Epithelial cell of esophagus (primary cell): ENCODE data around the gene CTSL.
"Not testable (repeated sequence)": the region's sequence is repeated elsewhere in the genome, so short reads cannot be mapped to it uniquely, and the experiment has no call there.

Source experiments
- DNase-seq: peaks from one replicate; pipeline ENCODE4 v3.0.0; 2010; ENCODE audit warnings: low read depth
- H3K4me3 ChIP-seq: 2 replicates; pipeline ENCODE4 v1.5.1; 2011; ENCODE audit warnings: mild to moderate bottlenecking, low read length, control low read depth
- TF ChIP-seq, protein P1 (sequence below): IDR thresholded peaks from 2 replicates; pipeline ENCODE4 v1.5.1; 2011; ENCODE audit warnings: low read depth, mild to moderate bottlenecking, low read length, control low read depth, inconsistent platforms; ENCODE audit not compliant: insufficient read depth; ENCODE audit errors: missing control alignments

Gene CTSL

DNA sequence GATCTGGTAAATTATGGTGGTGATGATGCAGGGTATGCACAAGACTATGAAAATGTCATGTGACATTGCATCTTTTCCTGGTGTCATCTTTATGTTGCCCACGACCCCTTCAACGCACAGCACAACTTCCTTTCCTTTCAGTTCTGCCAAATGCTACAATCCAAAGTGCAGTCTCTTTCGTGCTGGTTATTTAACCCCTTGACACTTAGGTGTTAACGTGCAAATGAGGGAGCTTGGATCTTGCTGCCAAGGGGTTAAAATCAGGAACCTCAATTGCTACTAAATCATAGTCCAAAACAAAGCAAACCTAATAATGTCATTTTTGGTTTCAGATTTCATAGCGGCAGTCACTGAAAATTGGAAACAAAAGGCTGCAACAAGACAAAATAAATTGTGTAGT lies 16.0 kb downstream of the CTSL start:
- DNase-seq = no peak
- TF ChIP-seq, protein P1, sequence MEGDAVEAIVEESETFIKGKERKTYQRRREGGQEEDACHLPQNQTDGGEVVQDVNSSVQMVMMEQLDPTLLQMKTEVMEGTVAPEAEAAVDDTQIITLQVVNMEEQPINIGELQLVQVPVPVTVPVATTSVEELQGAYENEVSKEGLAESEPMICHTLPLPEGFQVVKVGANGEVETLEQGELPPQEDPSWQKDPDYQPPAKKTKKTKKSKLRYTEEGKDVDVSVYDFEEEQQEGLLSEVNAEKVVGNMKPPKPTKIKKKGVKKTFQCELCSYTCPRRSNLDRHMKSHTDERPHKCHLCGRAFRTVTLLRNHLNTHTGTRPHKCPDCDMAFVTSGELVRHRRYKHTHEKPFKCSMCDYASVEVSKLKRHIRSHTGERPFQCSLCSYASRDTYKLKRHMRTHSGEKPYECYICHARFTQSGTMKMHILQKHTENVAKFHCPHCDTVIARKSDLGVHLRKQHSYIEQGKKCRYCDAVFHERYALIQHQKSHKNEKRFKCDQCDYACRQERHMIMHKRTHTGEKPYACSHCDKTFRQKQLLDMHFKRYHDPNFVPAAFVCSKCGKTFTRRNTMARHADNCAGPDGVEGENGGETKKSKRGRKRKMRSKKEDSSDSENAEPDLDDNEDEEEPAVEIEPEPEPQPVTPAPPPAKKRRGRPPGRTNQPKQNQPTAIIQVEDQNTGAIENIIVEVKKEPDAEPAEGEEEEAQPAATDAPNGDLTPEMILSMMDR = no peak
- no peak overlapping the region for H3K4me3 ChIP-seq

DNA sequence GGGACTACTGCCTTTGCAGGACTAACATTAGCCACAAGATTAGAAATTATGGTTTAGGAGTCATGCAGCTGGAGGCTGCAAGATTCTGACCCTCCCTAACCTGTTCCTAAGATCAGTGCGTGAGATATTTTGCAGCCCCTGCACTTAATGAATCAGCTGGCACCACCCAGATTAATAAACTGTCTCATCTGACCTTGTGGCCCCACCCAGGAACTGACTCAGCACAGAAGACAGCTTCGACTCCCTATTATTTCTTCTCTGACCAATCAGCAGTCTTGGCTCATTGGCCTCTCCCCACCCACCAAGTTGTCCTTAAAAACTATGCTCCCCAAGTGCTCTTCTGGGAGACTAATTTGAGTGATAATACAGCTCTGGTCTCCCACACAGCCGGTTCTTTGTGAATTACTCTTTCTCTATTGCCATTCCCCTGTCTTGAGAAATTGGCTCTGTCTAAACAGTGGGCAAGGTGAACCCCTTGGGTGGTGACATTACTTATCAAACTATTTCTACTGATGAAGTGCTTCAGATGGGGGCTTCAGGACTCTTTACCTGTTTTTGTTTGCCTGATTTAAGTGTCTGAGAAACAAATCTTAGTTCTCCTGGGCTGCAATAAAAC lies 17.0 kb downstream of the CTSL start:
- DNase-seq = peak; percentile 96
- TF ChIP-seq, protein P1 = no peak
- H3K4me3 ChIP-seq = no peak overlapping the region

DNA sequence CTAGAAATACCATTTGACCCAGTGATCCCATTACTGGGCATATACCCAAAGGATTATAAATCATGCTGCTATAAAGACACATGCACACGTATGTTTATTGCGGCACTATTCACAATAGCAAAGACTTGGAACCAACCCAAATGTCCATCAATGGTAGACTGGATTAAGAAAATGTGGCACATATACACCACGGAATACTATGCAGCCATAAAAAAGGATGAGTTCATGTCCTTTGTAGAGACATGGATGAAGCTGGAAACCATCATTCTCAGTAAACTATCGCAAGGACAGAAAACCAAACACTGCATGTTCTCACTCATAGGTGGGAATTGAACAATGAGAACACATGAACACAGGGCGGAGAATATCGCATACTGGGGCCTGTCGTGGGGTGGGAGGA lies 18.3 kb downstream of the CTSL start:
- H3K4me3 ChIP-seq, DNase-seq: not testable (repeated sequence)

DNA sequence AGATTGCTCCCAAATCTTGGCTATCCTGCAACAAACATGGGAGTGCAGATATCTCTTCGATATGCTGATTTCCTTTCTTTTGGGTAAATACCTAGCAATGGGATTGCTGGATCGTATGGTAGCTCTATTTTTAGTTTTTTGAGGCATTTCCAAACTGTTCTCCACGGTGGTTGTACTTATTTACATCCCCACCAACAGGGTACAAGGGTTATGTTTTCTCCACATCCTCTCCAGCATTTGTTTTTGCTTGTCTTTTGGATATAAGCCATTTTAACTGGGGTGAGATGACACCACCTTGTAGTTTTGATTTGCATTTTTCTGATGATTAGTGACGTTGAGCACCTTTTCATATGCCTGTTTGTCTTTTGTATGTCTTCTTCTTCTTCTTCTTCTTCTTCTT lies 20.3 kb downstream of the CTSL start:
- H3K4me3 ChIP-seq = no peak overlapping the region
- TF ChIP-seq, protein P1 = no peak
- no peak for DNase-seq

DNA sequence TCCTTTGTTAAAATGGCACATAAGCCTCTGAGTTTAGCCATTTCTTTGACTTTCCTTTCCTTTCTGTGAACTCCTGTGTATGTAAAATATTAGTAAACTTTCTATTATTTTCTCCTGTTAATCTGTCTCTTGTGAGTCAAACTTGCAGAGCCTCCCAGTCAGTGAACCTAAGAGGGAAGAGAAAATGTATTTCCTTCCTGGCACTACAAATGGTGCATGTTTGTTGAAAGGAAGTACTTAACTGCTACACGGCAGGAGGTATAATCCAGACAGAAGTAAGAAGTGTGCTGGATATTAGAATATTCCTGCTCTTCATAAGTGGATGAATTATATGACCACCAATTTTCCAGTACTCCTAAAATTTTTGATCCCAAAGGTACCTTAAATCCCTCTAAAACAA lies 23.0 kb downstream of the CTSL start:
- H3K4me3 ChIP-seq = no peak overlapping the region
- TF ChIP-seq, protein P1 = no peak
- DNase-seq = no peak

DNA sequence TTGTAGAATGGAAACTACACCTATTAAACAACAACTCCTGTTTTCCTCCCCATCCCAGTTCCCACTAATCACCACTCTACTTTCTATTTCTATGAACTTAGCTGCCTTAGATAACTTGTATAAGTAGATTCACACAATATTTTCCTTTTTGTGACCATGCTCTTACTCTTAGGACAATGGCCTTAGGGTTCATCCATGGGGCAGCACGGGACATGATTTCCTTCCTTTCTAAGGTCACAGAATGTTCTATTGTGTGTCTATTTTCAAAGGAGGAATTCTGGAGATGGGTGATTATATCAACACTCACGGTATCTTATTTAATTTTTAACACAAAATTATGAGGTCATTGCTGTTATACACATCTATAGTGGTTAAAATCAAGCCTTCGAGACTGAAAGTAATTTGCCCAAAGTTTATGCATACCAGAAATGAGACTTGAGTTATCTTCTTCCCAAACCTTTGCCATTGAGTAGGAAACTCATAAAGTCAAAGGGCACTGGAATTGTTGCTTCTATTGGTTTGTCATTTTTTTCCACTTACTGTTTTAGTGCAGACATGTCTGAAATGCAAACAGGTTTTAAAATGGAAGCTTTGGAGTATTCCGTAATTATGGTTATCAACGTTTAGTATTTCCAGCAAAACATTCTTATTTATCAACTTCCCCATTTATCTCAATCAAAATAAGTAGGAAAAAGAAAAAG lies 23.6 kb downstream of the CTSL start:
- H3K4me3 ChIP-seq = no peak overlapping the region
- no peak for DNase-seq
- TF ChIP-seq, protein P1 = no peak

DNA sequence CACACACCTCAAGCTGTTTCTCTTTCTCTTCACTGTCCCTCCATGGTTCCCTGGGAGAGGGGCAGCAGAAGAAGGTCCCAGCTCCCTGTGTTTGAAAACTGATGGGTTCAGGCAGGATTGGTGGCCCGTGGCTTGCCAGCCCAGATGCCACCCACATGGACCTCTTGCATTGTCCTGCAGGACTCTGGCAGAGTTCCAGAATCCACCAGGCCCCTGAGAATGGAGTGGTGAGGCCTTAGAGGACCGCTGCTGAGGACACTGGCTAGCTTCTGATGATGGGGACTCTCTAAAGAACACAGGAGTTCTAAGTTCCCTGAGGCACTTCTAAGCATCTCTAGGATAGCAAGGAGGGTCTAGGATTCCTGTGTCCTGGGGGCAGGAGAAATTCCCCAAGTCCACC lies 24.8 kb downstream of the CTSL start:
- TF ChIP-seq, protein P1 = no peak
- H3K4me3 ChIP-seq = no peak overlapping the region
- DNase-seq = no peak
